Tibial nerve (tissue), 4 donors: ENCODE data around the gene EP300.
"Not testable (repeated sequence)": the region's sequence is repeated elsewhere in the genome, so short reads cannot be mapped to it uniquely, and the experiment has no call there.

Source experiments
- CTCF ChIP-seq, 5 experiments: fragments of 200-600 bp in 3 of 5; fragments of 450-650 bp in 2 of 5; sonication (generic) in 3 of 5; IDR thresholded peaks; one replicate each; pipeline ENCODE4 v1.5.1; 2016 to 2019; ENCODE audit warnings: antibody characterized with exemption in 5 of 5, mild to moderate bottlenecking in 3 of 5, moderate library complexity in 2 of 5
- EP300 ChIP-seq, 2 donors: sonication (generic); formaldehyde crosslinking; IDR thresholded peaks; one replicate each; pipeline ENCODE4 v1.6.1; 2017; ENCODE audit warnings: antibody characterized with exemption in 2 of 2, mild to moderate bottlenecking in 1 of 2
- POLR2A ChIP-seq, 2 donors: fragments of 450-650 bp; IDR thresholded peaks; one replicate each; pipeline ENCODE4 v1.6.1; 2017; ENCODE audit warnings: antibody characterized with exemption in 2 of 2, mild to moderate bottlenecking in 2 of 2, moderate library complexity in 2 of 2

GRCh38 chr22:41180362-41180761 lies 88.0 kb downstream of the EP300 start:
- TF ChIP-seq CTCF, EP300, POLR2A (IDR thresholded peaks at IDR 0.05): not testable (repeated sequence)
